Heart right ventricle (tissue), 16 donors: ENCODE data around the gene UST. TPM values are rescaled to one million over a fixed set of nuclear protein-coding genes. Genes with fewer than 3 reads are reported as not detected.

Experiments
- ATAC-seq, 8 donors: fragments of 200-7000 bp; cut with Tn5 transposase; one replicate each; pipeline ENCODE4 v1.9.1; 2020; ENCODE audit warnings: mild to moderate bottlenecking in 8 of 8, moderate library complexity in 8 of 8, moderate number of reproducible peaks in 1 of 8
- DNase-seq, 2 donors: peaks; one replicate each; pipeline ENCODE4 v3.0.0-alpha.2; 2020
- H3K27ac ChIP-seq, 10 donors: fragments of 200-600 bp; sonication (generic) in 2 of 10; one replicate each; pipeline versions ENCODE4 v1.5.0 to v1.8.0; 2020 to 2022; ENCODE audit warnings: mild to moderate bottlenecking in 3 of 10
- H3K27me3 ChIP-seq, 7 donors: fragments of 200-600 bp; one replicate each; pipeline ENCODE4 v1.8.0; 2021 to 2022; ENCODE audit warnings: mild to moderate bottlenecking in 2 of 7
- H3K36me3 ChIP-seq, 9 donors: fragments of 200-600 bp; sonication (generic) in 1 of 9; one replicate each; pipeline versions ENCODE4 v1.5.0 to v1.8.0; 2020 to 2022; ENCODE audit warnings: mild to moderate bottlenecking in 2 of 9
- H3K4me1 ChIP-seq, 9 donors: fragments of 200-600 bp; sonication (generic) in 1 of 9; one replicate each; pipeline versions ENCODE4 v1.5.0 to v1.8.0; 2020 to 2022; ENCODE audit warnings: mild to moderate bottlenecking in 4 of 9
- H3K4me3 ChIP-seq, 10 donors: fragments of 200-600 bp; sonication (generic) in 2 of 10; one replicate each; pipeline versions ENCODE4 v1.5.0 to v1.8.0; 2020 to 2022; ENCODE audit warnings: mild to moderate bottlenecking in 7 of 10, moderate library complexity in 2 of 10
- H3K9me3 ChIP-seq, 11 donors: fragments of 200-600 bp in 10 of 11; sonication (generic) in 2 of 11; one replicate each; pipeline versions ENCODE4 v1.5.0 to v1.8.0; 2013 to 2022; ENCODE audit warnings: mild to moderate bottlenecking in 2 of 11, control low read depth in 1 of 11, moderate library complexity in 1 of 11
- CTCF ChIP-seq, 9 donors: fragments of 200-600 bp; sonication (generic) in 2 of 9; IDR thresholded peaks; one replicate each; pipeline versions ENCODE4 v1.5.0 to v1.8.0; 2021 to 2022; ENCODE audit warnings: antibody characterized with exemption in 9 of 9, mild to moderate bottlenecking in 5 of 9, moderate library complexity in 1 of 9
- WGBS, 2 donors: extraction: QIAGEN DNeasy Blood & Tissue Kit; methylation state at CpG; one replicate each; pipeline ENCODE4 v1.1.7; 2013; ENCODE audit warnings: inconsistent platforms in 1 of 2; 5-methylcytosine and 5-hydroxymethylcytosine counted together
- intact Hi-C, 10 donors: fragments of 100-400 bp; cut with DNase I; formaldehyde crosslinking; loops; one replicate each; pipeline versions ENCODE4 v1.11.1 to v1.14.2; 2022
- polyA plus RNA-seq, 2 donors: library from polyadenylated mRNA; stranded (reverse); fragments of 200-250 nt; gene quantifications; one replicate each; pipeline ENCODE4 v1.2.3, GENCODE V29; 2013
- total RNA-seq, 10 donors: library from RNA; stranded (reverse); fragmentation: NEBNext Ultra II Directional in 3 of 10; extraction: Animal tissue kit (Norgen Biotek cat#: 25700) in 3 of 10; gene quantifications; one replicate each; pipeline versions ENCODE4 v1.2.1 to v1.2.4, GENCODE V29; 2021 to 2023
- donor health status: Arrhythmogenic right ventricular cardiomyopathy.
- donor health status: ischemic (EF 13 %, LVEDD 7.1; RV severe dilation, severe dysfunction).
- donor health status: healthy with polysubstance abuse.
- donor health status: DM: no; HTN: yes; CAD: no.
- donor health status: DM: no; HTN: no; CAD: no.
- donor health status: ischemic (EF 25% LVEDD 6.9; RV normal size, moderate dysfunction).
- donor health status: ischemic (EF 25% LVEDD 5.7; RV mildly dilated, moderate dysfunction).
- donor health status: healthy.
- donor health status: DM: yes; HTN: yes; CAD: no.
- donor health status: Ischemic cardiomyopathy.
- donor health status: ischemic (EF 35%, LVEDD 5.7; RV mildly dilated, moderate dysfunction).
- donor health status: nonischemic (EF 11% LVEDD 7.7; RV severe dilation, severe dysfunction).
- donor health status: DM: yes; HTN: yes; CAD: no.
- donor health status: PGD.
- donor health status: ischemic (EF 29% LVEDD 5.4; RV normal size, mild dysfunction).
- donor health status: nonischemic (EF 23%, LVEDD 6.1; RV moderate dilation, normal function).

Gene UST
- total and polyA plus RNA-seq, 12 donors: 1.6 to 4.1 (median 2.3) TPM

GRCh38 chr6:149028767-149029405 lies 282.1 kb downstream of the UST start:
- Histone ChIP-seq H3K27ac (no peak overlapping the region), H3K9me3 (peaks cover 0 to 10% (median 0%) of the 10 kb centered on the region in 11 donors), H3K36me3 (no peaks in the 10 kb centered on the region), H3K4me1 (peaks cover 0 to 21% (median 0%) of the 10 kb centered on the region in 9 donors), H3K4me3 (no peak overlapping the region), H3K27me3 (no peaks in the 10 kb centered on the region)
- ATAC-seq (peak; percentile 57 to 80 (median 76)), DNase-seq (peak in 1 of 2 donors; percentile 84)
- TF ChIP-seq CTCF (IDR thresholded peaks at IDR 0.05): peak; percentile 66 to 87 (median 80)
- intact Hi-C loops: loop anchor here in 8 of 10 donors (1.0 to 5.0 kb wide), 6 partner anchors 53 to 488 kb away; no protein-coding TSS in a partner anchor
- 13 to 18% methylated on average over 6 of the region's 6 CpGs for WGBS, 2 donors

- DNase-seq (no peak), ATAC-seq (no peak)
- H3K36me3 ChIP-seq: no peaks in the 10 kb centered on the region
- intact Hi-C loops: loop anchor here in 5 of 10 donors (5.0 to 10.0 kb wide), 5 partner anchors 46 to 486 kb away; no protein-coding TSS in a partner anchor
- no peak overlapping the region for H3K4me3 ChIP-seq
- peaks cover 0 to 21% (median 0%) of the 10 kb centered on the region in 9 donors for H3K4me1 ChIP-seq
- peaks cover 0 to 2% (median 0%) of the 10 kb centered on the region in 7 donors for H3K27me3 ChIP-seq
- peaks cover 0 to 5% (median 0%) of the 10 kb centered on the region in 11 donors for H3K9me3 ChIP-seq
- 91 to 94% methylated on average over 4 of the region's 4 CpGs for WGBS, 2 donors
- no peak for TF ChIP-seq CTCF (IDR thresholded peaks at IDR 0.05)
- peak overlapping the region in 1 of 10 donors; percentile 45 for H3K27ac ChIP-seq
Observed at GRCh38 chr6:149031201-149031858, 284.5 kb downstream of the UST start.

- TF ChIP-seq CTCF (IDR thresholded peaks at IDR 0.05): no peak
- WGBS, 2 donors: 91 to 94% methylated on average over 18 of the region's 18 CpGs
- ATAC-seq: peak in 3 of 8 donors; percentile 11 to 55 (median 32)
- no peak for DNase-seq
- intact Hi-C loops: loop anchor here in 5 of 10 donors (5.0 to 10.0 kb wide), 5 partner anchors 45 to 485 kb away; no protein-coding TSS in a partner anchor
- Histone ChIP-seq H3K4me3 (no peak overlapping the region), H3K27ac (peak overlapping the region in 1 of 10 donors; percentile 45), H3K27me3 (peaks cover 0 to 2% (median 0%) of the 10 kb centered on the region in 7 donors), H3K4me1 (peaks cover 0 to 21% (median 0%) of the 10 kb centered on the region in 9 donors), H3K9me3 (no peaks in the 10 kb centered on the region), H3K36me3 (no peaks in the 10 kb centered on the region)
Observed at GRCh38 chr6:149031859-149032598, 285.2 kb downstream of the UST start.
